Superior temporal gyrus (tissue), 1 donor: ENCODE measurements around the gene ADSS1.

Experiments used
- DNase-seq: peaks from one replicate; pipeline ENCODE4 v3.0.0-alpha.2; 2016; ENCODE audit errors: extremely low spot score

Gene ADSS1

DNA sequence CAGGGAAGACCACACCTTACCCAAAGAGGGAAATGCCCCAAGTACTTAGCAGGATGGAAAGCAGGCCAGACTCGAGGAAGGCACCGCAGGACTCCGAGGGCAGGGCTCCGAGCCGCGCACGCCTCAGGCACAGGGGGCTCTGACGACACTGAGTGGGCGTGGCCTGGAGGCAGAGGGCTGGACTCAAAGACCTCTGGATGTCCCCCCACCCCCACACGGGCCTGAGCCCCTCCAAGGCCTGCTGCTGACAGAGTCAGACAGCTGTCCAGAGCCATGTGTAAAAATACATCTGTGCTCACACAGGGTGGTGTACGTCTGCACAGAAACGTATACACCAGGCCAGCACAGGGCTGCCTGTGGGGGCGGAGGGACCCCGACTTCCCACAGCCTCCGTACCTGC lies 70.1 kb downstream of the ADSS1 start:
- DNase-seq = no peak

DNA sequence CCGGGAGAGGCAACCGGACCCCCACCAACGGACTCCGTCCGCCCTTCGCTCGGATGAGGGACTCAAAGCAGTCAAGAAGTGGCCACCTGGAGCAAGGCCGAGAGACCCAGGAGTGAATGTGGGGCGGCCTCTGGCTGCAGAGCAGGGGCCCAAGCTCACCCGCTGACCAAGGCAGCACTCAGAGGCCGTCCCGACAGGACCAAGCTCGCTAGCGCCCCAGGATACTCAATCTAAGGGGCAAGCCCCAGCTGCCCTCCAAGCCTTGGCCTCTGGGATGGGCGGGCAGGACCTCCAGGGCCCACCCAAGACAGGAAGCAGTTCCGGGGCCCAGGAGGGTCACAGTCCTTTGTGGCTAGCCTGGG lies 70.6 kb downstream of the ADSS1 start:
- DNase-seq = no peak

DNA sequence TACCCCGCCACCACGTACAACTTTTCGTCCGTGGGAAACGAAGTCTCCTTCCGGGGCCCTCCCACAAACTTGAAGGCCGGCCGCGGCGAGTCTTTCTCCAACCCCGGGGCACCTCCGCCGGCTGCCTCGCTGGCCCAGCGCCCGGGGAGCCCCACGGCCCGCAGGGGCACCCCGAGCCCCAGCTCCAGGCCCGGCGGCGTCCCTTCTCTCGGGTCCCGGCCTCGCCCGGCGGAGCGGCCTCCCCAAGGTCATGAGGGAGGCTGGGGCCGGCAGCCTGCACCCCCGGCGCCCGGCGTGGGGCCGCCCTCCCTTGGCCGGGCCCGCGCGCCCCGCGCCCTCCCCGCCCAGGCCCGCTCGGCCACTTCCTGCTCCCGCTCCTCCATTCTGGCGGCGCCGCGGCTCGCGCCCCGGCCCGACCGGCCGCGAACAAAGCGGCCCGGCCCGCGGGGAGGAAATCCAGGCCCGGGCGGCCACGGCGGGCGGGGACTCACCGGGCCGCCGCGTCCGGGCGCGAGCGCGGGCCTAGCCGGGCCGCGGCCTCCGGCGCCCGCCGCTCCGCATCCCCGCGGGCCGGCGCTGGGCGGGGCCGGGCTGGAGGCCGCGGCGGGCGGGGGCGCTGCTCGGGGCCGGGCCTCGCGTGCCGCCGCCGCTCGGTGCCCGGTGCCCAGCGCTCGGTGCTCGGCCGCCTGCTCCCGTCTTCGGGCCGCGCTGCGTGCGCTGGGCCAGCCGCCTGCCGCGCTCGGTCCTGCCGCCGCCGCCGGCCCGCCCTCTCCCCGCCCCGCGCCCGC lies 71.2 kb downstream of the ADSS1 start, which contains the start of gene AKT1:
Gene AKT1, minus strand, starts transcription at position 756 of the 788 bp plus-strand sequence. CDS start 3,105 bp downstream, outside the sequence.
- DNase-seq = no peak

DNA sequence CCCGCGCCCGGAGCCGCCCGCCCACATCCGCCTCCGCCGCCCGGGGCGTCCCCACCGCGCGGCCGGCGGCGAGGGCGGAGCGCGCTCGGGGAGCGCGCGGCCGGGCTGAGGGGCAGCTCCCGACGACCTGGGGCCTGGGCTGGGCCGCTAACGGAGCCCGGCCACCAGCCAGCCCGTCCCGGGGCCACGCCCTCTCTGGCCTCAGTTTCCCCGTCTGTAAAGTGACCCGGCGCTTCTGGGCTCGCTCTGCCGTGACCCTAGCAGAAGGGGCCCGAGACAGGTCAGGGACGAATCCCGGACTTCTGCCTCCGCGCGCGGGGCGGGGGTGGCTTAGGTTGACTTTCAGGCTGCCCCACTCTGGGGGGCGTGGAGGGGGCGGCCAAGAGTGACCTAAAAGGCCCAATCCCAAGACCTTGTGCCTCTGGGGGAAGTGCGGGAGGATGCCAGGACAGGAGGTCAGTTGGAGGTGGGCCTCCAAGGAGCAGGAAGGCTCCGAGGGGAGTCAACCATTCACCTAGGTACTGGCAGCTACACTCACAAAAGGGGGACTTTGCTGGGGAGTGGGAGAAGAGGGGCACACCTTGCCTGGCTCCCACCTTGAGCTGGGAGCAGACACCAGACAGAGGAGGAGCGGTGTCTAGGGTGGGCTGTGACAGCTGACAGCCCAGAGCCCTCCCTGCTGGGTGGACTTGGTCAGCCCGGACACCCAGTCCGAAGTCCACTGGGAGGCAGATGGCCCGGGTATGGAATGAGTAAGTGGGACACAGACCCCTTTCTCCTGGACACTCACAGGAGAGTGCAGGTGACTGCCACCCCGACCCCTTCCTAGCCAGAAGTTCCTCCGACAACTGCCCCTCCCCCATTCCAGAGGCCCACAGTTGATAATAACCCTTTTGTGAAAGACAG lies 72.0 kb downstream of the ADSS1 start:
- DNase-seq = no peak

DNA sequence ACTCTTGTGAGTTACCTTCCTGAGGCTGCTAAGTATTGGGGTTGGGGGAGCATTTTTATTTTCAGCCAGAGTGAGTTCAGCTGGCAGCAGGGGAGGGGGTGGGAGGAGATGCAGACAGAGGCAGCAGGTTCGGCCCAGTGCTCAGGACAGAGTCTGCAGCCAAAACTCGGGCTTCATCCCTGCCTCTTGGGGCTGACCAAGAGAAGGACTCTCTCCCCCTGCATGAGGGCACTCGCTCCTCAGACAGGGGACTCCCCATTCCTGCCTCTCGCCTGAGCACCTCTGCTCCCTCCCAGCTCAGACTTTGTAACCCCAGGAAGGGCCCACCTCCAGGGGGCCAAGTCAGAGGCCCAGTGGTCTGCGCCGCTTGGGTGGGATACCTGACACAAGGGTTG lies 72.7 kb downstream of the ADSS1 start:
- no peak for DNase-seq
